ENCODE data around the gene GRWD1. TPM values are rescaled to one million over a fixed set of nuclear protein-coding genes. Genes with fewer than 3 reads are reported as not detected.

Gene GRWD1
- total RNA-seq, 2 experiments from 2014 or later, result 46.4 to 50.4 TPM

DNA sequence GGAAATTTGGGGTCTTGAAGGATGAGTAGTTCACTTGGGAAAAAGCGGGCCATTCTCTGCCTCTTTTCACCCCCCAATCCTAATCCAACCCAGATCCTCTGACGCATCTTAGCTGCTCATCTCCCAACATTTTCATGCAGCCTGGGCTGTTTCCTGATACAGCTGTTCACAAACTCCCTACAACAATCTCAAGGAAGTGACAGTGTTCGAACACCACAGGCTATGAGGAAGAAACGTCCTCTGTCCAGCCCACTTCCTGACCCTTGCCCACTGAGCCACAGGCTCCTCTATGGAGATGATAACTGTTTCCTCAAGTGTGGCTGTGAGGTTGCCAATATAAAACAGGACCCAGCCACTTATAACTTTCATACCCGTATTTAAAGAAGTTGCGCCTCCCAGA, 49.6 kb downstream of the GRWD1 start:
- ATAC-seq (no peak), DNase-seq (no peak)
- Mint-ChIP-seq H3K4me3 (no peak overlapping the region), H3K4me1 (ENCODE audit: low read depth) (peaks cover 42% of the 10 kb centered on the region), H3K27ac (no peak overlapping the region), H3K27me3 (ENCODE audit: low read depth) (peaks cover 31% of the 10 kb centered on the region), H3K36me3 (ENCODE audit: low read depth) (no peaks in the 10 kb centered on the region), H3K9me3 (ENCODE audit: insufficient read depth) (no peaks in the 10 kb centered on the region)
- POLR2A ChIA-PET, result no interaction called here
- CTCF ChIA-PET, result interaction anchor here (0.8 to 1.3 kb wide), 2 partner anchors 10 to 89 kb away, joined by 3 to 7 read pairs; no protein-coding TSS in a partner anchor

DNA sequence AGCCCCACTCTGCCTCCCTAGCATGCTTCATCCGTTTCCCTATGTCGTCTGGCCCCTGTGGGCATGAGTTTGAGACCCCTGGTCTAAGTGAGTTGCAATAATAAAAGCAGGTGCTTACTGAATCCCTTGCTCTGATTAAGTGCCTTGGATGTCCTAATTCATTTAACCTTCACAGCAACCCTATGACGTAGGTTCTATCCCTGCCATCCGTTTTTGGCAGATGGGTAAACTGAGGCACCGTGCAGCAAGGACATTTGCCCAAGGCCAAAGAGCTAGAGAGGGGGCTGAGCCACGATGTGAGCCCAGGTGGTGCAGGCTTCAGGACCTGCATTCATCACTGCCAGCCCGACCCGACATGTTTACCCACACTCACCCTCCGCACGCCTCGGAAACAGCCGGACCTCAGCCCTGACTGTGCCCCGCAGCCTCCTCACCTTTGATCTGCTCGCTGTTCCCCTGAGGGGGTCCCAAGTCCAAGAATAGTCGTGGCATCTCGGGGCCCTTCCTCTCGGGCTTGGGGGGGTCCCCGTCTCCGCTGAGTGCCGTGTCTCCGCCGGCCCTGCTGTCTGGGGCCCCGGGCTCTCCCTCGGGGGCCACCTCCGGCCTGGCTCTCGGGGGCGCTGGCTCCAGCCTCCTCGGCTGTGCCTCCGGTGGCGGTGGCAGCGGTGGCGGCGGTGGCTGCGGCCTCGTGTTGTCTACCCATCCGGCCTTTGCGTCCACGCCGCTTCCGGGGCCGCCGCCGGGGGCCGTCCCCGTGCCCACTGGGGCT, 51.4 kb downstream of the GRWD1 start:
- peaks cover 40% of the 10 kb centered on the region for H3K4me1 Mint-ChIP-seq (ENCODE audit: low read depth)
- H3K9me3 Mint-ChIP-seq (ENCODE audit: insufficient read depth), result no peaks in the 10 kb centered on the region
- H3K36me3 Mint-ChIP-seq (ENCODE audit: low read depth), result no peaks in the 10 kb centered on the region
- ATAC-seq (no peak), DNase-seq (no peak)
- CTCF ChIA-PET, result interaction anchor here (0.9 to 1.8 kb wide), 3 partner anchors 8 to 10 kb away, joined by 3 to 9 read pairs (median 3); no protein-coding TSS in a partner anchor
- H3K27ac Mint-ChIP-seq, result no peak overlapping the region
- peaks cover 17% of the 10 kb centered on the region for H3K27me3 Mint-ChIP-seq (ENCODE audit: low read depth)
- POLR2A ChIA-PET, result no interaction called here
- no peak overlapping the region for H3K4me3 Mint-ChIP-seq

DNA sequence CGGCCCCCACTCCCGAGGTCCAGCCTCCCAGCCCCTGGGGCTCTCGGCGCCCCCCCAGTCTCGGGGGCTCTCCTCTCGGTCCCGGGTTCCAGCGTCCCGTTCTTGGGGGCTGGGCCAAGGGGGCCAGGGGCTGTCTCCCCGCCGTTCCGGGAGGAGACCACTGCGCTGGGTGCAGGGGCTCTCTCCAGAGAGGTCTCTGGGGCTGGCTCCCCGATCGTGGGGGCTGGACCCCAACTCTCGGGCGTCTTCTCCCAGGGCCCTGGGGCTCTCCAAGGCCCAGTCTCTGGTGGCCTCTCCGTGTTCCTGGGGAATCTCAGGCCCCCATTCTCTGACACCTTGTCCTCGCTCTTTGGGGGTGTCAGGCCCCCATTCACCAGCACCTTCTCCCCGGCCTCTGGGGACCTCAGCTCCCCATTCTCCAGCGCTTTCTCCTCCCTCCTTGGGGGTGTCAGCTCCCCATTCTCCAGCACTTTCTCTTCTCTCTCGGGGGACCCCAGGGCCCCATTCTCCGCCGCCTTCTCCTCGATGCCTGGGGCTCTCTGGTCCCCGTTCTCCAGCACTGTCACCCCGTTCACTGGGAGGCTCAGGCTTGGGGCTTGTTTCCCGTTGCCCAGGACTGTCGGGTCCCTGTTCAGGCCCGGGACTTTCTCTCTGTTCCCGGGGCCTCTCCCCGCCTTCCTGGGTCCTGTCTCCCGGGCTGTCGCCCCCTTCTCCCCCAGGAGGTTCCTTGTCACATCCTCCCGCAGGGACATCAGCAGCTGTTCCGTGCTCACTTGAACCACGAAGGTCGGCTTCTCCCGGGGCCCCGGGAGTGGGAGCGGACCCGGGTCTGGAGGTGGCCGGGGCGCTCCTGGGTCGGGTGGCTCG, 52.2 kb downstream of the GRWD1 start:
- no peak overlapping the region for H3K27ac Mint-ChIP-seq
- CTCF ChIA-PET, result interaction anchor here (1.0 to 1.8 kb wide), 2 partner anchors 7 to 9 kb away, joined by 3 to 9 read pairs; no protein-coding TSS in a partner anchor

DNA sequence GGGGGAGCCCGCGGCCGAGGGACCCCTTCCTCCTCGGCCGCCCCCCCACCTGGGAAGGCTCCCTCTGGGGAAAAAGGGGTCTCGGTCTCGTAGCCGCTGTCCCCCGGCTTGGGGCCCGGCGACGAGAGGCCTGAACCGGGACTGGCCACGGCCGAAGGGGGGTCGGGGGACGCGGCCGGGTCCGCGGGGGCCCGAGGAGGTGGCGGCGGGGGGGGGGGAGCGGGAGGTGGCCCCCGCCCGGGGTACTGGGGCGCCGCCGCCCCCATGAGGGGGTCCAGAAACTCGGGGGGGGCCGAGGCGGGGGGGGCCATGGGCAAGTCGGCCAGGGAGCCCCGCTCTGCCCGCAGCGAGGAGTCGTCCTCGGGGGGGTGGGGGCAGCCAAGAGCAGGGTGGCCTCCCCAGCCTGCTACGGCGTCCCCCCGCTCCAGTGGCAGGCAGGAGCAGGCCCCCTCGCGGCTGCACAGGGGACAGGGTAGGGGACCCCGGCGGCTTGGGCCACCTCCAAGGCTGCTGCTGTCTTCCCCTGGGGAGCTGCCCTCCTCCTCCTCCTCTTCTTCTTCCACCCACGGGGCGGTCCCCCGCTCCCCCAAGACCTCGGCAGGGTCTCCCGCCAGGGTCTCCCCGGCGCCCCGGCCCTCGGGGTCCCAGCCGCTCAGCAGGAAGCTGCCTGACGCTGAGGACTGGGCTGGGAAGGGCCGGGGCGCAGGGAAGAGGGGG, 53.0 kb downstream of the GRWD1 start:
- POLR2A ChIA-PET, result no interaction called here
- Mint-ChIP-seq H3K27ac (no peak overlapping the region), H3K4me1 (ENCODE audit: low read depth) (peaks cover 40% of the 10 kb centered on the region), H3K27me3 (ENCODE audit: low read depth) (peaks cover 10% of the 10 kb centered on the region), H3K9me3 (ENCODE audit: insufficient read depth) (no peaks in the 10 kb centered on the region), H3K4me3 (no peak overlapping the region), H3K36me3 (ENCODE audit: low read depth) (no peaks in the 10 kb centered on the region)
- DNase-seq, result no peak
- no peak for ATAC-seq
- CTCF ChIA-PET, result interaction anchor here (1.0 kb wide), 1 partner anchor 9 kb away, joined by 3 read pairs; no protein-coding TSS in a partner anchor

More for the DNA sequence above, 52.2 kb downstream of the GRWD1 start:
- peaks cover 13% of the 10 kb centered on the region for H3K27me3 Mint-ChIP-seq (ENCODE audit: low read depth)
- peaks cover 38% of the 10 kb centered on the region for H3K4me1 Mint-ChIP-seq (ENCODE audit: low read depth)
- H3K4me3 Mint-ChIP-seq, result no peak overlapping the region
- POLR2A ChIA-PET, result no interaction called here
- no peaks in the 10 kb centered on the region for H3K9me3 Mint-ChIP-seq (ENCODE audit: insufficient read depth)
- no peaks in the 10 kb centered on the region for H3K36me3 Mint-ChIP-seq (ENCODE audit: low read depth)
- DNase-seq (no peak), ATAC-seq (no peak)

DNA sequence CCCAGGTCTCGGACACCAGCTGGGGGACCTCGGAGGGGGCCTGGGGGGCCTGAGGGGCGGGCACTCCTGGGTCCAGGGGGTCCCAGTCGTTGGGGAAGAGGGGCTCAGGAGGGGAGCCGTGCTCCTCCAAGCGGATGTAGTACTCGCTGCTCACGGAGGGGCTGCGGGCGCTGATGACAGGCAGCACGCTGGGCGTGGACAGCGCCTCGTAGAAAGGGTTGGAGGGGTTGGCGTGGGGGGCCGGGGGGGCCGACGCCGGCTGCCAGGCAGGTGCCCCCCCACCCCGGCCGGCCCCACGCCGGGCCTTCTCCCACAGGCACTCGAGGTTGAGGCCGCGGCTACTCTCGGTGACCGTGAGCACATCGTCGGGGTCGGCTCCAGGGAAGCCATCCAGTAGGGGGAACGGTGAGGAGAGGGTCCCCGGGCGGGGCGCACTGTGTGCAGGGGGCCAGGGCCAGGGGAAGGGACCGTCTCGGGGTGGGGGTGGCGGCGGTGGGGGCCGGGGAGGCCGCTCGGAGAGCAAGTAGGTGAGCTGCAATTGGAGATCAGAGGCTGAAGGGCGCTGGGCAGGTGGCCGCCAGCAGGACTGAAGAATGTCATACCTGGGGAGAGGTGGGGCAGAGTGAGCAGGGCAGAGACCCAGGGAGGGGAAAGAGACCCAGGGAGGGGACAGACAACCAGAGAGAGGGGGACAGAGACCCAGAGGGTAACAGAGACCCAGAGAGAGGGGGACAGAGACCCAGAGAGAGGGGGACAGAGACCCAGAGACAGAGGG, 53.7 kb downstream of the GRWD1 start:
- ChIA-PET POLR2A (no interaction called here), CTCF (no interaction called here)
- no peaks in the 10 kb centered on the region for H3K9me3 Mint-ChIP-seq (ENCODE audit: insufficient read depth)
- no peak for DNase-seq
- no peaks in the 10 kb centered on the region for H3K36me3 Mint-ChIP-seq (ENCODE audit: low read depth)
- no peak overlapping the region for H3K27ac Mint-ChIP-seq
- peaks cover 36% of the 10 kb centered on the region for H3K4me1 Mint-ChIP-seq (ENCODE audit: low read depth)
- no peak overlapping the region for H3K4me3 Mint-ChIP-seq
- peaks cover 5% of the 10 kb centered on the region for H3K27me3 Mint-ChIP-seq (ENCODE audit: low read depth)
- no peak for ATAC-seq

DNA sequence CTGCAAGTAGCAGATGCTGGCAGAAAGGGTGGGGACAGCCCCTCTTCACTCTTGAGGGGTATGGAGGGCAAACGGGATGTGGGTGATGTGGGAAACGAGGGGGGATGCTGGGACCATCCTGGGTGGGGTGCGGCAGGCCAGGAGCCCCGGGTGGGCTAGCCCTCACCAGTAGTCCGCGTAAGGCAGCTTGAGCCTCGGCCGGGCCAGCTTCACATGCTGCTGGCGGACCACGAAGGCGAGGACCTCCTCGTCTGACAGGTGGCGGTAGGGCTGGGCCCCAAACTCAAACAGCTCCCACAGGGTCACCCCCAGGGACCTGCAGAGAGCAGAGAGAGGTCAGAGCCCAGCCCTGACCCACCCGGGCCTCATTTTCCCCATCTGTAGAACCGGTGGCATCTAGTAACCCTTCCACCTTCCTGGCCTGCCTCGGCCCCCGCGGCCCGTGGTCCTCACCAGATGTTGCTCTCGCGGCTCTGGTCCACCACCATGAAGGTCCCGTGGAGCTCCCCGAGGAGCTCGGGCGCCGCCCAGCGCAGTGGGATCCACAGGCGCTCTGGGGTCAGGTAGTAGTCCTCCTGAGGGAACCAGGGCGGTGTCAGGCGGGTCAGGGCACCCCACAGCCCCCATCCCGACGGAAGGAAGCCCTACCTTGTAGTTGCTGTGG, 55.2 kb downstream of the GRWD1 start:
- POLR2A ChIA-PET, result no interaction called here
- DNase-seq, result no peak
- no peaks in the 10 kb centered on the region for H3K36me3 Mint-ChIP-seq (ENCODE audit: low read depth)
- H3K4me3 Mint-ChIP-seq, result peak overlapping the region; percentile 48
- no peak for ATAC-seq
- no peak overlapping the region for H3K27ac Mint-ChIP-seq
- no peaks in the 10 kb centered on the region for H3K9me3 Mint-ChIP-seq (ENCODE audit: insufficient read depth)
- H3K27me3 Mint-ChIP-seq (ENCODE audit: low read depth), result no peaks in the 10 kb centered on the region
- CTCF ChIA-PET, result no interaction called here
- H3K4me1 Mint-ChIP-seq (ENCODE audit: low read depth), result peaks cover 25% of the 10 kb centered on the region

DNA sequence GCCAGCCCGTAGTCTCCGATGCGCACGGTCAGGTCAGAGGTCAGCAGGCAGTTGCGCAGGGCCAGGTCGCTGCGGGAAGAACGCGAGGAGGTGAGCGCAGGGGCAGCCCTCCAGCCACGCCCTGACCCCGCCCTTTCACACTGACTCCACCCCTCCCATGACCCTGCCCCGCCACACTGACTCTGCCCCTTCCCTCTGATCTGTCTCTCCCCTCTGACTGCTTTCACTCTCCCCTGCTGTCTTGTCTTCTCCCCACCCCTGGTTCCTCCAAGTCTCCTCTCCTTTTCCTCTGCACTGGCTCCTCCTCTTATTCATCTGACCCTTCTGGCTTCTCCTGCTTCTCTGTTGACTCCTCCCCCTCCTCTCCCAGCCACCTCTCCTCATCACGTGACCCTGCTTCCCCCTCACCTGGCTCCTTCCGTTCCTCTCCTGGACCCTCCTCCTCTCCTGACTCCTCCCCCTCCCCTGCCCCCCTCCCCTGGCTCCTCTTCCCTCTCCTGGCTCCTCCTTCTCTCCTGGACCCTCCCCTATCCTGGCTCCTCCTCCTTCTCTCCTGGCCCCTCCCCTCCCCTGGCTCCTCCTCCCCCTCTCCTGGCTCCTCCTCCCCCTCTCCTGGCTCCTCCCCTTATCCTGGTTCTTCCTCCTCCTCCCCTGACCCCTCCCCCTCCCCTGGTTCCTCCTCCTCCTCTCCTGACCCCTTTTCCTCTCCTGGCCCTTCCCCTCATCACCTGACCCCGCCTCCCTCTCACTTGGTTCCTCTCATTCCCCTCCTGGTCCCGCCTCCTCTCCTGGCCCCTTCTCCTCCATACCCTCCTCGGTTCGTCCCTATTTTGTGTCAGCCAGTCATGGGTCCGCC, 55.9 kb downstream of the GRWD1 start:
- no peaks in the 10 kb centered on the region for H3K36me3 Mint-ChIP-seq (ENCODE audit: low read depth)

DNA sequence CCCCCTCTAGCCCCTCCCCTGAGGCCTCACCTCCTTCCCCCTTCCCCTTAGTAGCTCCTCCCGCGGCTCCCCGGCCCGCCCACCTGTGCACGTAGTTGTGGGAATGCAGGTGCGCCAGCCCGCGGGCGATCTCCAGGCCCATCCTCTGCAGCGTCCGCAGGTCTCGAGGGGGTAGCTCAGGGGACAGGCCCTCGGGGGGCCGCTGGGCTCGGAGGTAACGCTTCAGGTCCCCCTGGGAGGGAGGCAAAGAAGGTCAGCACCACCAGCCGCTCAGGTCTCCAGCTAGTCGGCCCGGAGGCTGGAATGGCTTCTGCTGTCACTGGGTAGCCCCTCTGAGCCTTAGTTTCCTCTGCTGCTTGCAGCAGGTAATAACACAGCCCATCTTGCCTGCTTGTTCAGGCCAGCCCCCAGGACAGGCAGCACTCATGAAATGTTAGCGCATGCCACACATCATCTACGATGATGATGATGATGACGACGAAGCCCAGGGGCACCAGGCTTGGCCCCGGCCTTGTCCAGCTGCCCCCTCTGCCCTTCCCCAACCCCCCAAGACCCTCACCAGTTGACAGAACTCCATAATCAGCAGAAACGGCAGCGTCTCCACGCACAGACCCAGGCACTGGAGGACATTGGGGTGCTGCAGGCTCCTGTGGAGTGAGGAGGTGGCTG, 56.7 kb downstream of the GRWD1 start:
- ATAC-seq, result no peak
- no peak overlapping the region for H3K27ac Mint-ChIP-seq
- H3K9me3 Mint-ChIP-seq (ENCODE audit: insufficient read depth), result no peaks in the 10 kb centered on the region
- ChIA-PET CTCF (interaction anchor here (1.0 to 1.2 kb wide), 2 partner anchors 82 to 87 kb away, joined by 3 to 6 read pairs; no protein-coding TSS in a partner anchor), POLR2A (interaction anchor here (0.6 kb wide), 1 partner anchor 78 kb away, joined by 3 read pairs; no protein-coding TSS in a partner anchor)
- H3K36me3 Mint-ChIP-seq (ENCODE audit: low read depth), result no peaks in the 10 kb centered on the region
- no peak for DNase-seq
- peaks cover 25% of the 10 kb centered on the region for H3K4me1 Mint-ChIP-seq (ENCODE audit: low read depth)
- H3K4me3 Mint-ChIP-seq, result no peak overlapping the region
- no peaks in the 10 kb centered on the region for H3K27me3 Mint-ChIP-seq (ENCODE audit: low read depth)

More for the DNA sequence above, 55.9 kb downstream of the GRWD1 start:
- peak; percentile 77 for DNase-seq
- CTCF ChIA-PET, result interaction anchor here (1.0 to 1.2 kb wide), 2 partner anchors 83 to 88 kb away, joined by 3 to 6 read pairs; no protein-coding TSS in a partner anchor
- no peaks in the 10 kb centered on the region for H3K27me3 Mint-ChIP-seq (ENCODE audit: low read depth)
- POLR2A ChIA-PET, result interaction anchor here (0.6 kb wide), 1 partner anchor 79 kb away, joined by 3 read pairs; no protein-coding TSS in a partner anchor
- H3K27ac Mint-ChIP-seq, result peak overlapping the region; percentile 78
- peak; percentile 67 for ATAC-seq
- H3K4me1 Mint-ChIP-seq (ENCODE audit: low read depth), result peaks cover 25% of the 10 kb centered on the region
- H3K4me3 Mint-ChIP-seq, result peak overlapping the region; percentile 48
- H3K9me3 Mint-ChIP-seq (ENCODE audit: insufficient read depth), result no peaks in the 10 kb centered on the region

DNA sequence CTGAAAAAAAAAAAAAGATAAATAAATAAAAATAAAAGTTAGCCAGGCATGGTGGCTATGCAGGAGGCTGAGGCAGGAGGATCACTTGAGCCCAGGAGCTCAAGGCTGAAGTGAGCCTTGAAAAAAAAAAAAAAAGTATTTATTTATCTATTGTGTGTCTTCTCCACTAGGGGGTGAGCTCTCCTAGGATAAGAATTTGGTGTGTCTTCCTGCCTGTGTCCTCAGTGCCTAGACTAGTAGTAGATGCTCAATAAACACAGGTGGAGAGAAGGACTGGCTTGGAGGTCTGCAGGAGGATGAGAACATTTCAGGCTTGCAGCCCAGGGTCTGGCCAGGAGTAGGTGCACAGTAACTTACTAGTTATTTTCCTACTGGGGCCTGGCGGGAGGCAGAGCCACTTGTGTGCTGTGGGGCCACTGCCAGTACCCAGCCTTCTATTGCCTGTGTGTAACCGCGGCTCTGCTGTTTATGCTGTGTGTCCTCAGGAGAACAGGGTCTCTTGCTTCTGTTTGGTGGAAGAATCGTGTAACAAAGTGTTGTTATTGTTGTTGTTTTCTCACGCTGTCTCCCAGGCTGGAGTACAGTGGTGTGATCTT, 60.5 kb downstream of the GRWD1 start:
- DNase-seq (peak; percentile 52), ATAC-seq (peak; percentile 32)
- Mint-ChIP-seq H3K4me3 (no peak overlapping the region), H3K27ac (no peak overlapping the region), H3K9me3 (ENCODE audit: insufficient read depth) (no peaks in the 10 kb centered on the region), H3K27me3 (ENCODE audit: low read depth) (no peaks in the 10 kb centered on the region), H3K36me3 (ENCODE audit: low read depth) (no peaks in the 10 kb centered on the region), H3K4me1 (ENCODE audit: low read depth) (peaks cover 29% of the 10 kb centered on the region)
- POLR2A ChIA-PET, result interaction anchor here (1.3 kb wide), 1 partner anchor 78 kb away, joined by 4 read pairs; no protein-coding TSS in a partner anchor
- CTCF ChIA-PET, result interaction anchor here (0.7 to 8.3 kb wide), 19 partner anchors 8 to 403 kb away, joined by 3 to 166 read pairs (median 4); partner anchors contain the start of gene DBP

All from activated CD8-positive, alpha-beta T cell treated with anti-CD3 and anti-CD28 coated beads, Interleukin-2, amount 10 ng/mL, durations not matched to agents 7 days and 5 days (primary cell).